CD4-positive, alpha-beta T cell treated with Interleukin-6 for 4 hours (primary cell): ENCODE data around the gene NOL9.
"Not testable (repeated sequence)": the region's sequence is repeated elsewhere in the genome, so short reads cannot be mapped to it uniquely, and the experiment has no call there.

Source experiments
- DNase-seq: peaks from one replicate; pipeline ENCODE4 v3.0.0-alpha.2; 2020; ENCODE audit warnings: mixed read lengths

Gene NOL9

DNA sequence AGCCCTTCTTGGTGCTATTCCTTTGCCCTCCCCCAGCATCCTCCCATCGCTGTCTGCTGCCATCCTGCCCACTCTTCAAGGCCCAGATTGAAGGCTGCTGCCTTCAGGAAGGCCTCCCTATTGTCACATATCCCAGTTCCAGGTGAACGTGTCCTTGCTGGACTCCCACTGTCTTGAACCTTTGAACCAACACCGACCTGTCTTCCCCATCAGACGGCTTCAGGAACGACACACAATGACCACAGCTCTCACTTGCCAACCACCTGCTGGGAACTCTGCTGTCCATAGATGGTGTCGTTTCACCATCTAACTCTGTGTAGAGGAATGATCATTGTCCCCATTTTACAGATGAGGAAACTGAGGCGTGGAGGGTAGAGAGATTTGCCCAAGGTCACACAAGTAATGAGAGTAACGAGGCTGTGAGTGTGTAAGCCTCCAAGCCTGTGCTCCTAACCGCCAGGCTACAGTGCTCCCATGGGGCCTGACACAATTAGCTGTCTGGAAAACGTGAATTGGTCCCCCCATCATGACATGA is 53.0 kb downstream of the NOL9 start:
- DNase-seq = no peak

DNA sequence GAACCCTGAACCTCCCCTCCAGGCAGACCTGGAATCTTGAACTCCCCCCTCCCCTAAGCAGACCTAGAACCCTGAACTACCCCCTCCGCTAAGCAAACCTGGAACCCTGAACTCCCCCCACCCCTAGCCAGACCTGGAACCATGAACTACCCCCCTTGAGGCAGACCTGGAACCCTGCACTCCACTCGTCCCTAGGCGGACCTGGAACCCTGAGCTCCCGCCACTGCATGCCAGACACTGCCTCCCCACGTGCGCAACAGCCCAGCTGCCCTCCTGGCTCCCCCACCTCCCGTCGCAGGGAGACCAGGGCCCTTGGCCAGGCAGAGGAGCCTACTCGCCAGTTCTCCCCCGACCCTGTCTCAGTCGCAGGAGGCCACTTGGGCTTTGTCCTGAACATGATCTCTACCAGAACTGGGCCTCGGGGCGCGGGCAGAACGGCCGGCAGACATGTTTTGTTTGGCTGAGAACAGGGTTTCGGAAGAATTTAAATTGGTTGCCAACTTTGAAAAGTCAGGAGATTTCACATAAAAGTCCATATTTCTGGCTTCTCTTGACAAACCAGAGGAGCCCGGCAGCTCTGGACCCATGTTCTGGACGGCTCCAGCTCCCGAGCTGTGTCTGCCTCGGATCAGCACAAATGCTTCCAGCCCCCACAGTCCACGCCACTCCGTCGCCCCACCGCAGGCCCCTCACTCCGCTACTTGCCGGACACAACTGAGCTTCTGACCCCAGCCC is 53.6 kb downstream of the NOL9 start:
- no peak for DNase-seq

DNA sequence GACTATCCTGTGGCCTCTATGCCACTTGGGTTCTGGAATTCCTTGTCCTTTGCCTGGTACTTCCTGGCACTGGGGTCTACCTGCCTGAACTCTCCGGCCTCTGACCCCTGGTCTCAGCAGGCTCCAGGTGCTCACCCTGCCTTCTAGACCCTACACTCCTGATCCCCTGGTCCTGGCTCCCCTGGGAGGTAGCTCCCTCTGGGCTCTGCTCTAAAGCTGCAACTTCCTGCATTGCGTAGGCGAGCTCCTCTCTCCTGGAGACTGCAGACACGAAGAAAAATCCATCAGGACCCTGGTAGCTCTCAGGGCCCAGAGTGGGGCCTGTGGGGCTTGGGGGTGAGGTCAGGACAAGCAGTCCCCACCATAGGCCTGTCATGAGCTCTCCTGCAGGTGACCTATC is 55.0 kb downstream of the NOL9 start:
- DNase-seq = no peak

DNA sequence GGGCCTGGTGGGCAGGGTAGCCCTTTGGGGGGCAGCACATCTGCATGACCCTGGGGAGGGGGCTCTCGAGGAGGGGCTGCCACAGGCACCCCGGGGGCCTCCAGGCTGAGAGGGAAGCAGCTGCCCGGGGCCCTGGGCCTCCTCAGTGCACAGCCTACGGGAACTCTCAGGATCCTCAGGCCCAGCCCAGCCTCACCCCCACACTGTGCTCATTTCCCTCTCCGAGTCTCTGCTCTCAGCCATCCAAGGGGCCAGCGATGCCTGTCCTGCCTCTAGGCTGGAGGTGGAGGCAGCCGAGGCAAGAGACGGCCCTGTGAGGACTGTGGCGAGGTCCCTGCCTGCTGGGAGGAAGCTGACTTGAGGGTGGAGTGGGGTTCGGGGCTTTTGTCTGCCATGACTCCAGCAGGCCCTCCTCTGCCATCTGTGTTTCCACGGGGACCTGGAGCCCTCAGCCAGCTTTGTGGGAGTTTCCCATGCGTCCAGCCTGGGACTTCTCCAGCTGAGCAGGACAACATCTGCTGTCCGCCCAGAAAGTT is 55.7 kb downstream of the NOL9 start:
- DNase-seq = no peak

DNA sequence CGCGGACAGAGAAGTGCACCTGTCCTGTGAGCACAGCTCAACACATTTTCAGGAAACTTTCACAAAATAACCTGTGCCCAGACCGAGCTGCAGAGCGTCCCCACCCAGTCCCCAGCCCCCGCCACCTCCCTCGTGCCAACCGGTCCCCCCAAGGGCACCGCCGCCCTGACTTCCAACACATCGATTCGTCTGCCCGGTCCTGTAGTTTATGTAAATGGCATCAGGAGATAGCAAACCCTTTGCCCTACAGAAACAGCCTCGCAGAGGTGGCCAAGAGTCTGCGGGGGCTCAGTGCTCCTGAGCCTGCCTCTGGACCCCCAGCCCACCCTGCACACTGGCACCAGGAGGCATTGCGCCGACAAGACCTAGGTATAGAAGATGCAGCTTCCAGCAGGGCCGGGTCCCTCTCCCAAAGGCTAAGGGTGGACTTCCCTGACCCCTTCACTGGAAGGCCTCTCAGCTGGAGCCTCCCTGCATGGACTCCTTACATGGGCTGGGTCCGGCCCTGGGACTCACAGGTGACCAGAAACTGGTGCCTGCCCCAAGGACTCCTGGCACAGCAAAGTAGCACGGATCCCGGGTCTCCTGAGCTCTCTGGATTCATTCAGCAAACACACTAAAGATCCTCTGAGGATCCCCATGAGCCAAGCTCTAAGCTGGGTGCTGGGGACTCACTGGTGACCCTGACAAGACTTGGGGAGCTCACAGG is 56.3 kb downstream of the NOL9 start:
- DNase-seq = no peak

DNA sequence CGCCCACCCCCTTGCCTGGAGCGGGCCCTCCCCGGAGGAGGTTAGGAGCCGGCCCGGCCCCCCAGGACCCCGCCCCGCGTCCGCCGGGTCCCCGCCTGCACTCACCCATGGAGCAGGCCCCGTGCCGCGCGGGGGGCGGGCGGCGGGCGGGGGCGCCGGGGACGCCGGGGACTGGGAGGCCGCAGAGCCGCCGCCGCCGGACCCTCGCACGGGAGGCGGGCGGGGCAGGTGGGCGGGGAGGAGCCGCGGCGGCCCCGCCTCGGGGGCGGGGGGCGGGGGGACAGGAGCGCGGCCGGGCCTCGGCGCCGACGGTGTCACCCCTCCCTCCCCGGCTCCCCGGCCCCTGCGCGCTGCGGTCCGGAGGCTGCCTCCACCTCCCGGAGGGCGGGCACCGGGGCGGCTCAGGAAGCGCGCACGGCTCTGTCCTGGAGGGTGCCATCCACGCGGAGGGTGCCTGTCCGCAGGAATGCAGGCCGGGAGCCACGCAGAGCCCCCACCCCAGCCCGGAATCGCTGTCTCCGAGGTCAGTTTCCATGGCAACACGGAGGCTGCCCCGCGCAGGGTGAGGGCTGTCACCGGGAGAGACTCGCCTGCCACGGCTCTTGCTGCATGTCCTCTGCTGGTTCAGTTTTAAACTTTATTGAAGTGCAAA is 57.0 kb downstream of the NOL9 start:
- DNase-seq = peak; percentile 76

DNA sequence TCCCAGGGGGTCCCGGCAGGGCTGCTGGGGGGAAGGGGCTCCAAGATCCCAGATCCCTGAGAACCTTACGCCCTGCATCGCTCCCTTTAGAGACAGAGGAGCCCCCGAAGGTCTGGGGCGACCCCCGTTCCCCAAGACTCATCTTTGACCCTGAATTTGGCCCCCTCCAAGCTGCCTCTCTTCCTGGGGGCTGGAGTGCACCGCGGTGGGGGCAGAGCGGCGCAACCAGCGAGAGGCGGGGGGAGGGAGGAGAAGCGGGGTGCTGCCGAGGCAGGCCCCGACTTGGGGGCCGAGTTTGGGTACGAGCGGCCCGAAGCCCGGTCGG is 57.5 kb downstream of the NOL9 start:
- no peak for DNase-seq

DNA sequence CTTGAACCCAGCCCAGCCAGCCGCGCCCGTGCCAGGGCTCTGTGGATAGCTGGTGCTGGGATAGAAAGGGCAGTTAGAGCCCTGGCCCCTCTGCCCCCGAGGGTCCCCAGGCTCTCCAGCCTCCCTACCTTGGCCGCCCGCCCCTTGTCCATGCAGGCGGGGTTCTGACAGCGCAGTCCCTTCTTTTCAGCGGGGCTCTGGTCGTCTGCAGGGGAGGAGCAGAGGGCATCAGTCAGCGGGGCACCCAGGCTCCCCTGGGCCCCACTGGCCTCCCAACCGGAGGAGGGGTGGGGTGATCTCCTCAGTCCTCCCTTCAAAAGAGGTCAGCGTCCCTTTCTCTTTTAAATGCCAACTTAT is 58.0 kb downstream of the NOL9 start:
- no peak for DNase-seq

DNA sequence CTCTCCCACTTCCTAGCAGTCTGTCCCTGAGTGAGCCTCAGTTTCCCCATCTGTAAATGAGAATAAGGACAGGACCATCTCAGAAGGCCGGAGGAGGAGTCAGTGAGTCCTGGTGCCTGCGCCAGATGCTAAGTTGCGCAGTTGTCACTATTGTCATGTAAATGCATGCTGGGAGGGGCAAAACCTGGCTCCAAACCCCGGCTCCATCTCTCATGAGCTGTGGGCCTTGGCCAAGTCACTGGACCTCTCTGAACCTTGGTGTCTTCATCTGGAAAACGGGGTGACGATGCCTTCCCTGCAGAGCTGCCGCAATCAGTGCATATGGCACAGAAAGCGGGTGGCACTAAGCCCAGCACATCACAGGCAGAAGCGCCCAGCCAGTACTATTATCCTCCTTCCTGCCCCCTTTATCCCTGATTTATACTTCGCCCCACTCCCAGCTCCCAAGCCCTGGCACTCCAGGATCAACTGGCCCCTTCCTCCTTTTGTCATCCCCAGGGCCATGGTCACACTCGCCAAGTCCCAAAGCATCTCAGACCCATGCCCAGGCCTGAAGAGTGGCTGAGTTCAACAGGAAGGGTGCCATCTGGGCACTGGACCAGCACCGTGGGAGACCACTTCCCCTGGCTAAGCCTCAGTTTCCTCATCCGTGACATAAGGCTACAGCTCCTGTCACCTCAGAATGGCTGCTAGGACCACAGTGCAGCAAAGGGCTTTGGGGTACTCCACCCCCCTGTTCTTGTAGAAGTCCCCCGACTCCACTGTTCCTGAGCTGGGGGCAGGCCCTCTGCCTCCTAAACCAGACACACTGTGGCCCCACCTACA is 58.6 kb downstream of the NOL9 start:
- no peak for DNase-seq

DNA sequence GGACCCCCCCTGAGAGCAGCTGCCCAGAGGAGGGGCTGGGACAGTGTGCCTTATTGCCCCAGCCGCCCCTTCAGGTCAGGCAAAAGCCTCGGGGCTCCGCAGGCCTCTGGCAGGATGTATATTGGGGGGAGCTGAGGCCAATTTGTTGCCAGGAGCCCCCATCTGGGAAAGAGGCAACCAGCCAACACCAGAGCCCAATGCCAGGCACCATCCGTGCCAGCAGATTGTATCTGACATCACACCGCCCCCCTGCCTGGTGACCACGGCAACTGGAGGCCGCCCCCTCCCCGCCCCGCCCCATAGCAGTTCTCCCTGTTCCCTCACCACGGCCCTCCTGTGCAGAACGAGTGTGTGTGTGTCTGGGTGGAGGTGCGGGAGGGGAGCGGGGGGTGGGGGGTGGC is 59.3 kb downstream of the NOL9 start:
- peak; percentile 40 for DNase-seq

DNA sequence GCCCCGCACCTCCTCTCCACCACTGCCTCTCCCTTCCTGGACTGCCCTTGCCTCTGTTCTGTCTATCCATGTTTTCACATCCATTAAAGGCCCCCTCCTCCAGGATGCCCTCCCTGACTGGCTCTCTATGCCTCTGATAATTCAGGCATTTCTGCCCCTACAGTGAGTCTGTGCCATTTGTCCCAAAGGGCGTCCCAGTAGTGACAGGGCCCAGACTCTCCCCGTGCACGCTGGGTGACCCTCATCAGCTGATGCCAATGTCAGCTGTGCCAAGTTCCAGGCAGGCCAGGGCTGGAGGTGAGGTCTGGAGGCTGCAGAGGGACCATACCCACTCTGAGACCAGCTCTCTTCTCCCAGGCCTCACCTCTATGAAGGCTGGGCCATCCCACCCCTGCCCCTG is 59.7 kb downstream of the NOL9 start:
- DNase-seq = no peak

DNA sequence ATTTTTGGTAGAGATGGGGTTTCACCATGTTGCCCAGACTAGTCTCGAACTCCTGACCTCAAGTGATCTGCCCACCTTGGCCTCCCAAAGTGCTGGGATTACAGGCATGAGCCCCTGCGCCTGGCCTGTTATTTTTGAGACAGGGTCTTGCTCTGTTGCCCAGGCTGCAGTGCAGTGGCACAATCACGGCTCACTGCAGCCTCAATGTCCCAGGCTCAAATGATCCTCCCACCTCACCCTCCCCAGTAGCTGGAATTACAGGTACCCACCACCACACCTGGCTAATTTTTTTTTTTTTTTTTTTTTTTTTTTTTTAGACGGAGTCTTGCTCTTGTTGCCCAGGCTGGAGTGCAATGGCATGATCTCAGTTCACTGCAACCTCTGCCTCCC is 60.5 kb downstream of the NOL9 start:
- not testable (repeated sequence) for DNase-seq

DNA sequence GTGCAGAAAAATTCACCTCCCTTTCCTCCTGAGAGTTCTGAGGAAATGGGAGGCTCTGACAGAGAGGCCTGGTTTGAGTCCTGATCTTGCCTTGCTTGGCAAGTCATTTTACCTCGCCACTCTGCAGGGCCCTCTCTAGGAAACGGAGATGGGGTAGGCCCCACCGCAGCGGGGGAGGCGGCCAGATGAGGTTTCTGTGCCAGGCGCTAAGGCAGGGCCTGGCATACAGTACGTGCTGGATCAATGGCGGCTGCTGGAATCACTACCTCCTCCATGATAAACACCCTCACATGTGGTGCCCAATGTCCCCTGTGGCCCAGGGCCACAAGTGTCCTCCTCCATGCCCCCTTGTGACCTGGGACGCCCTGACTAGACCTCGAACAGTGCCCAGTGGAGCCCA is 62.3 kb downstream of the NOL9 start:
- DNase-seq = no peak

DNA sequence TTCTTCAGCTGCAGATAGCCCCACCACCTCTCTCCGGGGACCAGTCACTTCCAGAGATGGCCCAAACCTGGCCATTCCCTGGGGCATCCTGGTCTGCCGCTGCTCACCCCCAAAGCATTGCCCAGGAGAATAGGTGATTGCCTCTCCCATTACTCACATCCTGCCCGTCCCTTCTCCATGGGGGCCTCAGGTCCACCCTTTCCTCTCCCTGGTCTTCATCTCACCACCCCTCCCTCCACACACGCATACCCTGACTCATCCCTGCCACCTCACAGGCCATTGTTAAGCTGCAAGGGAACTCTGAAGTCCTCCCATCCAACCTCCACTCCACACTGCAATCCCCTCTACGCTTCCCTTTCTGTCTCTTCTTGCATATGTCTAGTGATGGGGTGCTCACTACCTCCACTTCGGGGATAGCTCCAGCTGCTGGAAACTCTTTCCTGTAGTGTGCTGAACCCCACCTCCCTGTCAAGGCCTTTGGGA is 62.8 kb downstream of the NOL9 start, which contains the start of gene PLEKHG5:
PLEKHG5 (minus strand) TSS at position 188 of the 483 bp plus-strand sequence. CDS start 14,096 bp downstream, outside the sequence.
- peak; percentile 36 for DNase-seq

DNA sequence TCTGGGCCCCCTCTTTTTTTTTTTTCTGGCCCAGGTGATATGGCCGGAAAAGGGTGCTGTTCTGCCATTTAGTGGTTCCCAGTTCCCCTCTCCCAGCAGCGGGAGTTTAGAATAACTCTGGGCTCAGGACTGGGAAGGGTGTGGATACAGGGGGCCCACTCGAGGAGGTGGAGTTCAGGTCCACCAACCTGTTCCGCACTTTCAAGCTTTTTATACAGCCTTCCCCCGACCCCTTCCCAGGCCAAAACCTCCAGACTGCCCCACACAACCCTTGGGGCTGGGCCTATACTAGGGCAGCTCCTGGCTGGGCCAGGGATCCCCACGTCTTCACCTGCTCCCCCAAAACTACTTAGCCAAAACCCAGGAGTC is 63.2 kb downstream of the NOL9 start:
- DNase-seq = no peak

DNA sequence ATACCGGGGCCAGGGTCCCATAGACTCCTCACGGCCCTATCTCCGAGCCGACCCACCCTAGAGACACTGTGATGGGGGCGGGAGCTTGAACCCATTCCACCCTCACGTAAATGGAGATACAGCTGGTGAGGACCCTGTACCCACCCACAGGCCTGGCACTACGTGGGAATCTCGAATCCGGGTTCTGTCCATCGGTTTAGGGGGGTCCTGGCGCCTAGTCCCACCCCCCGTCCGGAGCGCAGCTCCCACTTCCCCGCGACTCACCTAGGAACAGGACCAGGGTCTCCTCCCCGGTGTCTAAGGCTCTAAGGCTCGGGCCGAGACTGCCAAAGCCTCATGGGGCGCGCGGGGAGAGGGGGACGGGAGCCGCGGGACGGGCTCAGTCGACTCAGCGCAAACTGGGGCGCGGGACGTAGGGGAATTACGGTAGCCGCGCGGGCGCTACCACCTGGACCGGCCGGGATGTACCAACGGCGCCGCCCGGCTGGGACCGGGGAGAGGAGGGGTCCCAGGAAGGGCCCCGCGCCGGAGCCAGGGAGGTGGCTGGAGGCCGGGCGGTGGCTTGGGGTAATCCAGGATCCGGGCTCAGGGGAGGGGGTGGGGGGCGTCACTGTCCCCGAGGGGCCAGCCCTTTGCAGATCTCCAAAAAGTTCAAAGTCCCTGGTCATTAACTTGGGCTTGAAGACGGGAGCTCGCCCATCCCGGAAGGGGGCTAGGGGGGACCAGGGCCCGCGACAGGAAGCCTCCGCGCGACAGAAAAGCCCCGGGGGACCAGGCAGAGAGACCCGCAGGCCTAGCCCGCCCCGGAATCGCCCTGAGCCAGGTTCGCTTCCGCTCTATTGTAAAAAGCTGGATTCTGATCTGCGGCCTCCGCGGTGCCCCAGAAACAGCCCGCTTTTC is 63.9 kb downstream of the NOL9 start:
- DNase-seq = peak; percentile 67

DNA sequence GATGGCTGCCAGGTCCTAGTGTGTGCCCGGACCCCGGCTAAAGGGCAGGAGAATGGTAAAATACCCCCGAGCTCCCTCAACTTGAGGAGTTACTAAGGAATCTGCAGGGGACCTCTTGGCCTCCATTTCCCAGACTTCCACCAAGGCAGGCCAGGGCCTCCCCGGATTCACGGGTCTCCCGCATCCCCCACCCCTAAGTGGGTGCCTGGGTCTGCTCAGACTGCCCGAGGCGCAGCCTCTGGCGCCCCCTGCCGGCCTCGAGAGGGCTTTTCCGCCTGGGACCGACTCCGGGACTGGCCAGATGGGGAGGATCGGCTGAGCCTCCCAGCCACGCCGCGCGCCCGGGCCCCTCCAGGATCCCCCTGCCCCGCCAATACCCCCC is 64.5 kb downstream of the NOL9 start:
- peak; percentile 83 for DNase-seq

DNA sequence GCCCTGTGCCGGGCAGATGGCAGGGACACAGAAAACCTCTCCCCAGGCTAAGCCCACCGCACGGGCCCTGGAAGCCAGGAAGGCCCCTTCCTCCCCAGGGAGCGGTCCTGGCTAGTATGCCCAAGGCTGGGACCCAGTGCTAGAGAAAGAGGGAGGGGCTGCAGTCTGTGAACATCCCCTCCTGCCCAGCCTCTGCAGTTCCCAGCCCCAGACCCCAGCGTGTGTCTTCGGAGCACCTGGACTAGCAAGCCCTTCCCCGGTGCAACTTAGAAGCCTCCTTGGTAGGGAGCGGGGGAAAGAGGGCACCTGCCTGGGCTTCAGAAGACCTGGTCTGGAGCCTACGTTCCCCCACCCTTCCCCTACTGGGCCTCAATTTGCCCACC is 64.9 kb downstream of the NOL9 start:
- no peak for DNase-seq

DNA sequence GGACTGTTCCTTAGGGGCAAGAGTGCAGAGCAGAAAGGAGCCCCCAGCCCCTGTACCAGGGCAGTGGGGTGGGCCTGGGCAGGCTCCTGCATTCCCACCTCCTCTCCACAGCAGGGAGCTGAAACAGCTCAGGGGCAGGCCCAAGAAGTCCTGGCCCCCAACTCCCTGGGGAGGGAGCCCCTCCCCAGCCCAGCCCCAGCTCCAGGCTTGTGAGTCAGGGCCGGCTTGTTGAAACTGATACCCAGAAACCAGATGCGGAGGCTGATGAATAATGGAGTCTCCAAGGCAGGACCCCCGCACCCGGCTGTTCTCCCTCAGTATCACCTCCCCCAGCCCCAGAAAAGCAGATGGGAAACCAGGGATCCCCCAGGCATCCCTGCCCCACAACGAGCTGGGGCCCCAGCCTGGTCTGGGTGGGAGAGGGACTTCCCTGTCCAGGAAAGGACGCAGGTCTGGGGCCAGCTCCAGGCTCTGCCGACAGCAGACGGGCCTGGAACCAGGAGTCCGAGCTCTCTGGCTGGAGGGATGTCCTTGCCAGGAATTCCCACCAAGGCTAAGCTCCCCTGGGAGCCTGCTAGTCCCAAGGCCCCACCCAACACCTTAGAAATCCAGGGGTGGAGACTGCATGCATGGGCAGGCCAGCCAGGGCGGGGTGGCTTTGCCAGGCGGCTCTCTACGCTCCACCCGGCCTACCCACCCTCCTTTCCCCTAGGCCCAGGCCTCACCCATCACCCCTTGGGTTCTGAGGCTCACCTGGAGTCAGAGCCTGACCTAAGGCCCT is 65.5 kb downstream of the NOL9 start:
- DNase-seq = no peak

DNA sequence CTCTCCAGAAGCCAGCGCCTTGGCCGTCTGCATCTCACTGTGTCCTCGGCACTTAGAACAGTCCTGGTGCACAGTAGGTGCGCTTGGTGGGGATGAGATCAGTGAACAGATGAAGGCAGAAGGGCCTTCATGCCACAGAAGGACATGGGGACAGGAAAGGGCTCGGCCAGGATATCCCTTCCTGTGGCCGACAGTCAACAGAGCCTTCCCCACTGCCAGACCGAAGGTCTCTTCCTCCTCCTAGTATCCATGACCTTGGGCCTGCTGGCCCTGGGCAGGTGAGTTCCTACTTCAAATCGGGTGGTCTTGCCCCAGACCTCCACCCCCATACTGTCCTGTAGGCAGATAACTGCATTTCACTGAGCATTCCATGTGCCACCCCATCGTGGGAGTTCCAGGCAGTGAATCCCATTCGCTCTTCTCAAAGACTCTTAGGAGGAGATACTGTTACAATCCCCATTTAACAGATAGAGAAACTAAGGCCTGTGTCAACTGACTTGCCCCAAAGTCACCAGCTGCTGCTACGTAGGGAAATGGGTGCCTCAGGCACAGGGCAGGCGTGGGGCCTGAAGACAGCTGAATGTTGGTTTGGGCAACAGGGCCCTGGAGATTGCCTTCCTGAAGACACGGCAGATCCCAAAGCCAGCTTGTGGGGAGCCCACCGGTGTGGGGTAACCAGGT is 66.4 kb downstream of the NOL9 start:
- DNase-seq = no peak
